Kidney (tissue), 14 donors: Measurements from ENCODE around the gene OSTF1. TPM values are rescaled to one million over a fixed set of nuclear protein-coding genes. Genes with fewer than 3 reads are reported as not detected.

Source experiments
- DNase-seq, 5 donors: peaks; one replicate each; pipeline ENCODE4 v3.0.0-alpha.2; 2013 to 2020
- FAIRE-seq: peaks from 2 replicates; lab custom pipeline; 2012; peaks lifted over from hg19 to GRCh38; lab: Jason Lieb, UNC
- H3K27ac ChIP-seq, 2 donors: one replicate each; pipeline ENCODE4 v1.7.0; 2013; ENCODE audit warnings: low read depth in 2 of 2, low read length in 2 of 2, inconsistent platforms in 1 of 2
- H3K27me3 ChIP-seq: one replicate; pipeline ENCODE4 v1.7.1; 2013; ENCODE audit warnings: low read length, inconsistent platforms; ENCODE audit not compliant: control insufficient read depth, insufficient read depth
- H3K36me3 ChIP-seq, 3 donors: one replicate each; pipeline versions ENCODE4 v1.7.0 to v1.7.1; 2013; ENCODE audit warnings: low read length in 3 of 3, control low read depth in 1 of 3, inconsistent platforms in 1 of 3; ENCODE audit not compliant: insufficient read depth in 3 of 3, control insufficient read depth in 2 of 3
- H3K4me1 ChIP-seq, 3 donors: one replicate each; pipeline versions ENCODE4 v1.7.0 to v1.7.1; 2013; ENCODE audit warnings: low read length in 3 of 3, inconsistent platforms in 1 of 3, low read depth in 1 of 3; ENCODE audit not compliant: control insufficient read depth in 2 of 3, insufficient read depth in 2 of 3
- H3K4me3 ChIP-seq, 3 donors: one replicate each; pipeline versions ENCODE4 v1.7.0 to v1.8.1; 2013; ENCODE audit warnings: low read length in 3 of 3, control low read depth in 1 of 3, inconsistent platforms in 1 of 3
- H3K9ac ChIP-seq, 3 donors: one replicate each; pipeline versions ENCODE4 v1.7.0 to v1.7.1; 2013; ENCODE audit warnings: low read length in 3 of 3, control low read depth in 1 of 3, inconsistent platforms in 1 of 3
- H3K9me3 ChIP-seq, 3 donors: one replicate each; pipeline versions ENCODE4 v1.7.0 to v1.7.1; 2013; ENCODE audit warnings: low read length in 3 of 3, control low read depth in 1 of 3, inconsistent platforms in 1 of 3; ENCODE audit not compliant: control insufficient read depth in 2 of 3, insufficient read depth in 1 of 3
- intact Hi-C: fragments of 100-400 bp; cut with DNase I; formaldehyde crosslinking; loops from one replicate; pipeline ENCODE4 v1.11.1; 2022
- polyA plus RNA-seq: library from polyadenylated mRNA; stranded (reverse); fragments of 350-450 nt; fragmentation: Illumina TruSeq; extraction: RNeasy Lipid Tissue Mini Kit (QIAGEN cat#74804); gene quantifications from one replicate; pipeline ENCODE4 v1.2.3, GENCODE V29; 2014; ENCODE audit warnings: low read depth, low replicate concordance; ENCODE audit not compliant: insufficient read depth
- total RNA-seq: library from RNA; stranded (reverse); fragmentation: NEBNext Ultra II Directional; extraction: Animal tissue kit (Norgen Biotek cat#: 25700); gene quantifications from one replicate; pipeline ENCODE4 v1.2.1, GENCODE V29; 2021
- TF ChIP-seq, protein P1 (sequence below): IDR thresholded peaks from 3 replicates; pipeline ENCODE4 v1.5.1; 2012; ENCODE audit warnings: mild to moderate bottlenecking, moderate library complexity, borderline replicate concordance; ENCODE audit not compliant: insufficient read depth; ENCODE audit errors: extremely low read depth
- donor health status: control.
- donor health status: control.
- donor health status: control.
- donor health status: control.
- donor health status: control.
- donor health status: DM: yes; HTN: yes; CAD: no.
- donor health status: Normal renal cell carcinoma (clear cell type).

OSTF1 gene
- total and polyA plus RNA-seq, 2 donors from 2014 or later: 42.8 to 52.7 TPM

DNA sequence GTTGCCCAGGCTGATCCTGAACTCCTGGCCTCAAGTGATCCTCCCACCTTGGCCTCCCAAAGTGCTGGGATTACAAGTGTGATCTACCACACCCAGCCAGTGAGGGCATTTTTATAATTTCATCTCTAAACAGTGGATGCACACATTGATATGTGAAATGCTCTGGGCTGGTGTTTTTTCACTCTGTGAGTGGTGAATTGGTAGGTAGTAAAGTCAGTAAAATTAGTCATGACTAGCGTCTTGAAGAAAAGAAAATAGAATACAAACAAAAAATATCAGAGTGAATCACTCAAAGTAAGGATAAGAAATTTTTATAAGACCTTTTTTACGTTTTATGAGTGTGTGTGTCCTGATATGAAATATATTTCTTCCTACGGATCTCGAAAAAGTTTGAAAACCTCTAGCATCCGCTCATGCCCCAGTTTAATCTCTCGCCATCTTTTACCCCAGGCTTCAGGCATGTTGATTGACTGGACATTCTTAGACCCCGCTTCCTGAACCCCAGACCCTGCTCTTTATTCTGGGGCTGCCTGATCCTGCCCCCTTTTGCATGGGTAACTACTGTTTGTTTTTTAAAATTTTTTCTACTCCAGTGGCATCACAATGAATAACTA is 14.0 kb downstream of the OSTF1 start:
- Histone ChIP-seq H3K4me3 (no peak overlapping the region), H3K4me1 (peaks cover 0 to 2% (median 0%) of the 10 kb centered on the region in 3 donors), H3K27ac (no peak overlapping the region), H3K9ac (no peak overlapping the region), H3K36me3 (no peaks in the 10 kb centered on the region), H3K27me3 (no peaks in the 10 kb centered on the region), H3K9me3 (no peaks in the 10 kb centered on the region)
- TF ChIP-seq, protein P1, sequence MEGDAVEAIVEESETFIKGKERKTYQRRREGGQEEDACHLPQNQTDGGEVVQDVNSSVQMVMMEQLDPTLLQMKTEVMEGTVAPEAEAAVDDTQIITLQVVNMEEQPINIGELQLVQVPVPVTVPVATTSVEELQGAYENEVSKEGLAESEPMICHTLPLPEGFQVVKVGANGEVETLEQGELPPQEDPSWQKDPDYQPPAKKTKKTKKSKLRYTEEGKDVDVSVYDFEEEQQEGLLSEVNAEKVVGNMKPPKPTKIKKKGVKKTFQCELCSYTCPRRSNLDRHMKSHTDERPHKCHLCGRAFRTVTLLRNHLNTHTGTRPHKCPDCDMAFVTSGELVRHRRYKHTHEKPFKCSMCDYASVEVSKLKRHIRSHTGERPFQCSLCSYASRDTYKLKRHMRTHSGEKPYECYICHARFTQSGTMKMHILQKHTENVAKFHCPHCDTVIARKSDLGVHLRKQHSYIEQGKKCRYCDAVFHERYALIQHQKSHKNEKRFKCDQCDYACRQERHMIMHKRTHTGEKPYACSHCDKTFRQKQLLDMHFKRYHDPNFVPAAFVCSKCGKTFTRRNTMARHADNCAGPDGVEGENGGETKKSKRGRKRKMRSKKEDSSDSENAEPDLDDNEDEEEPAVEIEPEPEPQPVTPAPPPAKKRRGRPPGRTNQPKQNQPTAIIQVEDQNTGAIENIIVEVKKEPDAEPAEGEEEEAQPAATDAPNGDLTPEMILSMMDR: no peak
- no peak for DNase-seq
- intact Hi-C loops: no loop called here
- no peak for FAIRE-seq

DNA sequence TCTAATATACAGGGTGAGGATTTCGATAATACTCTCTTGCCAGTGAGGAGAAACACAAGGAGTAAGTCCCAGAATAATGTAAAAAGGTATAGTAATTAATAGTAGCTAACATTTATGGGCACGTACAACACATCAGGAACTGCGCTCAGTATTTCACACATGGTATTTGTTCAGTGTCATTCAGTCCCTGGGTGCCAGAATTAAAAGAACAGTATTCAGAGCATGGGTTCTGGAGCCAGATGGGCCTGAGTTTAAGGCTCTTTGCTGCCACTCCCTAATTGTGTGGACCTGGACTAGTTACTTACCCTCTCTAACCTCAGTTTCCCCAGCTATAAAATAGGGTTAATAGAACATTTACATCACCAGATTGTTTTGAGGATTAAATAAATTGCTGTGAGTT is 16.3 kb downstream of the OSTF1 start:
- intact Hi-C loops: no loop called here
- Histone ChIP-seq H3K4me3 (no peak overlapping the region), H3K36me3 (no peaks in the 10 kb centered on the region), H3K27ac (no peak overlapping the region), H3K4me1 (peaks cover 0 to 5% (median 0%) of the 10 kb centered on the region in 3 donors), H3K27me3 (no peaks in the 10 kb centered on the region), H3K9me3 (no peaks in the 10 kb centered on the region), H3K9ac (no peak overlapping the region)
- TF ChIP-seq, protein P1: no peak
- FAIRE-seq (no peak), DNase-seq (no peak)

DNA sequence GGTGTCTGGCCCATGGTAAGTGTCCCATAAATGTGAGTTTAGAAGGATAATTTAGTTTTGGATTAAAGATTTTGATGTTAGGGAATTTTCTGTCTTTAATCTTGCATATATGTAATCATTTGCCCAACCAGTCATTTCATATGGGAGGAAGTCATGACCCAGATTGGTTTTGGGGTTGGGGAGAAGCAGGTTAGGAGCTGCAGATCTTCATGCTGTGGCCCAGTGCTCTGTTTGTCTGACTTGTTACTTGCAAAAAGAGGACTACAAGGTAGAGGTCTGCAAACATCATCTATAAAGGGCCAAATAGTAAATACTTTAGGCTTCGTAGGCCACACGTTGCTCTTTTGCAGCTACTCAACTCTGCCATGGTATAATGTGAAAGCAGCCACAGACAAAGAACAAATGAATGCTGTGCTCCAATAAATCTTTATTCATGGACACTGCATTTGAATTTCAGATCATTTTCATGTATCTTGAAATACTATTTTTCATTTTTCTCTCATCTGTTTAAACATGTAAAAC is 16.8 kb downstream of the OSTF1 start:
- H3K4me3 ChIP-seq: no peak overlapping the region
- no peak overlapping the region for H3K9ac ChIP-seq
- no peaks in the 10 kb centered on the region for H3K36me3 ChIP-seq
- H3K27ac ChIP-seq: no peak overlapping the region
- intact Hi-C loops: no loop called here
- TF ChIP-seq, protein P1: no peak
- no peak for FAIRE-seq
- no peaks in the 10 kb centered on the region for H3K9me3 ChIP-seq
- no peak for DNase-seq
- peaks cover 0 to 3% (median 0%) of the 10 kb centered on the region in 3 donors for H3K4me1 ChIP-seq
- no peaks in the 10 kb centered on the region for H3K27me3 ChIP-seq
